ENCODE results near the gene SCAMP4.
"Not testable (repeated sequence)": the region's sequence is repeated elsewhere in the genome, so short reads cannot be mapped to it uniquely, and the experiment has no call there.

Gene SCAMP4

GRCh38 chr19:1883784-1884183 lies 21.4 kb upstream of the SCAMP4 start:
- no peak for DNase-seq

GRCh38 chr19:1884291-1884718 lies 20.9 kb upstream of the SCAMP4 start:
- no peak for DNase-seq

- no peak for DNase-seq
These were observed 20.4 kb upstream of the SCAMP4 start for GRCh38 chr19:1884719-1885334.

GRCh38 chr19:1885398-1886119 lies 19.6 kb upstream of the SCAMP4 start, which contains the start of gene ABHD17A:
Gene ABHD17A, minus strand, starts transcription at chr19:1885496. Its CDS starts 3,930 bp downstream, at chr19:1881566.
- peak; percentile 83 to 91 for DNase-seq

- not testable (repeated sequence) for DNase-seq
These were observed 18.8 kb upstream of the SCAMP4 start for GRCh38 chr19:1886360-1886759.

- no peak for DNase-seq
These were observed 16.8 kb upstream of the SCAMP4 start for GRCh38 chr19:1888385-1888784.

GRCh38 chr19:1889907-1890306 lies 15.3 kb upstream of the SCAMP4 start:
- DNase-seq: no peak

GRCh38 chr19:1893791-1894190 lies 11.4 kb upstream of the SCAMP4 start:
- no peak for DNase-seq

- no peak for DNase-seq
These were observed 8.7 kb upstream of the SCAMP4 start for GRCh38 chr19:1896508-1896907.

GRCh38 chr19:1901940-1902404 lies 3.2 kb upstream of the SCAMP4 start:
- DNase-seq: peak in 1 of 2 donors; percentile 26

- no peak for DNase-seq
These were observed 2.3 kb upstream of the SCAMP4 start for GRCh38 chr19:1902923-1903322.

- no peak for DNase-seq
These were observed 414 bp upstream of the SCAMP4 start for GRCh38 chr19:1904860-1905109.

GRCh38 chr19:1905863-1906375 lies 720 bp downstream of the SCAMP4 start:
- DNase-seq: no peak

- DNase-seq: no peak
These were observed 1.9 kb downstream of the SCAMP4 start for GRCh38 chr19:1906985-1907562.

GRCh38 chr19:1907563-1908363 lies 2.6 kb downstream of the SCAMP4 start:
- peak in 1 of 2 donors; percentile 46 for DNase-seq

- DNase-seq: no peak
These were observed 3.1 kb downstream of the SCAMP4 start for GRCh38 chr19:1908364-1908678.

- no peak for DNase-seq
These were observed 4.5 kb downstream of the SCAMP4 start for GRCh38 chr19:1909761-1910080.

GRCh38 chr19:1910177-1910576 lies 5.0 kb downstream of the SCAMP4 start:
- peak in 1 of 2 donors; percentile 16 for DNase-seq

- no peak for DNase-seq
These were observed 5.9 kb downstream of the SCAMP4 start for GRCh38 chr19:1911098-1911497.

GRCh38 chr19:1911995-1912394 lies 6.8 kb downstream of the SCAMP4 start:
- DNase-seq: no peak

GRCh38 chr19:1912760-1913505 lies 7.7 kb downstream of the SCAMP4 start:
- DNase-seq: no peak

- no peak for DNase-seq
These were observed 8.8 kb downstream of the SCAMP4 start for GRCh38 chr19:1913781-1914577.

Data from hippocampal formation (tissue), 2 donors.